Measurements from ENCODE around the gene NCKIPSD. TPM values are rescaled to one million over a fixed set of nuclear protein-coding genes. Genes with fewer than 3 reads are reported as not detected.

The NCKIPSD gene
- total RNA-seq, 1 experiment from 2014 or later, result 36.9 TPM

GRCh38 chr3:48651771-48652170 lies 33.9 kb downstream of the NCKIPSD start:
- Histone ChIP-seq H3K27ac (ENCODE audit: low read depth, low read length) (no peak overlapping the region), H3K9me3 (ENCODE audit: control insufficient read depth in 1 of 2, insufficient read depth in 1 of 2, low read depth in 1 of 2, low read length in 2 of 2) (no peaks in the 10 kb centered on the region), H3K27me3 (ENCODE audit: insufficient read depth, low read length) (no peaks in the 10 kb centered on the region), H4K20me1 (ENCODE audit: insufficient read depth) (no peaks in the 10 kb centered on the region), H3K4me1 (ENCODE audit: control insufficient read depth in 1 of 2, insufficient read depth in 2 of 2, low read length in 2 of 2) (peaks cover 0 to 7% of the 10 kb centered on the region in 2 experiments; a peak in 3 of 4 replicates), H3K9ac (ENCODE audit: low read length) (no peak overlapping the region), H3K4me2 (ENCODE audit: low read length) (no peak overlapping the region), H2AFZ (ENCODE audit: low read depth, low read length, poor library complexity, severe bottlenecking) (no peak overlapping the region), H3K4me3 (replicated peaks in 1 of 2; ENCODE audit: low read depth in 1 of 2, low read length in 2 of 2) (no peak overlapping the region), H3K36me3 (ENCODE audit: control insufficient read depth in 1 of 2, insufficient read depth in 2 of 2, low read length in 2 of 2) (no peaks in the 10 kb centered on the region), H3K79me2 (ENCODE audit: insufficient read depth, low read length) (no peaks in the 10 kb centered on the region), H3K9me2 (ENCODE audit: insufficient read depth) (no peaks in the 10 kb centered on the region)
- ATAC-seq, result no peak
- no TSS peak for BruUV-seq (replicated peaks)
- intact Hi-C loops (cut with micrococcal nuclease), result no loop called here
- RAD21 ChIA-PET (ENCODE audit: low non-redundant PET in 1 of 2, low total read pairs in 2 of 2, uncharacterized antibody in 2 of 2, unreplicated experiment in 2 of 2), result no interaction called here
- no peak for TF ChIP-seq SP1 (IDR thresholded peaks at IDR 0.05; ENCODE audit: low read depth)
- TF ChIP-seq ZNF274 (IDR thresholded peaks at IDR 0.05; ENCODE audit: low read depth, low read length), result no peak
- no peak for TF ChIP-seq MAX (IDR thresholded peaks at IDR 0.05)
- TF ChIP-seq CTCF (IDR thresholded peaks at IDR 0.05 in 2 of 3, conservative IDR thresholded peaks at IDR 0.05 in 1 of 3; ENCODE audit: borderline replicate concordance in 1 of 3, insufficient read depth in 1 of 3, low read depth in 2 of 3, low read length in 2 of 3), result no peak
- TF ChIP-seq EZH2phosphoT487 (IDR thresholded peaks at IDR 0.05; ENCODE audit: borderline replicate concordance), result no peak
- no peak for TF ChIP-seq EGR1 (IDR thresholded peaks at IDR 0.05; ENCODE audit: low read depth)
- TF ChIP-seq SRF (IDR thresholded peaks at IDR 0.05; ENCODE audit: low read depth), result no peak
- TF ChIP-seq CEBPB (IDR thresholded peaks at IDR 0.05; ENCODE audit: low read depth), result no peak
- TF ChIP-seq EZH2 (IDR thresholded peaks at IDR 0.05), result no peak
- no peak for TF ChIP-seq RAD21 (IDR thresholded peaks at IDR 0.05; ENCODE audit: low read depth)
- TF ChIP-seq ELF1 (IDR thresholded peaks at IDR 0.05; ENCODE audit: borderline replicate concordance, low read depth), result no peak
- TF ChIP-seq POLR2A (IDR thresholded peaks at IDR 0.05; ENCODE audit: borderline replicate concordance, extremely low read depth, insufficient read depth, insufficient read length), result no peak
- no peak for TF ChIP-seq ATF3 (IDR thresholded peaks at IDR 0.05)
- TF ChIP-seq FOSL1 (IDR thresholded peaks at IDR 0.05; ENCODE audit: low read depth), result no peak
- TF ChIP-seq REST (IDR thresholded peaks at IDR 0.05; ENCODE audit: low read depth), result no peak
- TF ChIP-seq YY1 (IDR thresholded peaks at IDR 0.05; ENCODE audit: extremely low read depth, insufficient replicate concordance, low read depth, low read length), result no peak
- TF ChIP-seq TCF7L2 (IDR thresholded peaks at IDR 0.05; ENCODE audit: borderline replicate concordance, extremely low read depth, insufficient read depth, insufficient read length), result no peak
- TF ChIP-seq CBX3 (IDR thresholded peaks at IDR 0.05; ENCODE audit: low read depth), result no peak
- no peak for TF ChIP-seq ZFX (IDR thresholded peaks at IDR 0.05)
- no peak for TF ChIP-seq POLR2AphosphoS5 (IDR thresholded peaks at IDR 0.05; ENCODE audit: low read depth, low read length)
- CTCF ChIA-PET, result interaction anchor here (1.2 kb wide), 1 partner anchor 16 kb away, joined by 3 read pairs; the partner anchor contains the start of gene SLC26A6
- POLR2A ChIA-PET, result no interaction called here
- DNase-seq (ENCODE audit: low read depth, low spot score), result no peak
